Stomach (tissue), 9 donors: ENCODE results near the gene TMEM59L. TPM values are rescaled to one million over a fixed set of nuclear protein-coding genes. Genes with fewer than 3 reads are reported as not detected.
A peak's percentile ranks its signal among the peaks of the same experiment; 100 is the strongest.
"Not testable (repeated sequence)": the region's sequence is repeated elsewhere in the genome, so short reads cannot be mapped to it uniquely, and the experiment has no call there.

Experiments used
- DNase-seq, 2 donors: peaks; one replicate each; pipeline versions ENCODE4 v3.0.0 to v3.0.0-alpha.2; 2013 to 2019
- H3K27ac ChIP-seq, 5 donors: fragments of 200-600 bp in 4 of 5; sonication (generic) in 4 of 5; one replicate each; pipeline ENCODE4 v1.5.1; 2013 to 2019; ENCODE audit warnings: mild to moderate bottlenecking in 1 of 5, moderate library complexity in 1 of 5
- H3K27me3 ChIP-seq, 3 donors: fragments of 200-600 bp; sonication (generic); one replicate each; pipeline ENCODE4 v1.5.1; 2017 to 2019; ENCODE audit warnings: mixed run types in 1 of 3
- H3K36me3 ChIP-seq, 4 donors: fragments of 200-600 bp; sonication (generic); 1 replicate in 3 of 4; 2 replicates in 1 of 4; pipeline ENCODE4 v1.5.1; 2016 to 2019
- H3K4me1 ChIP-seq, 4 donors: fragments of 200-600 bp; sonication (generic); one replicate each; pipeline ENCODE4 v1.5.1; 2016 to 2019
- H3K4me3 ChIP-seq, 4 donors: fragments of 200-600 bp; sonication (generic) in 3 of 4; one replicate each; pipeline ENCODE4 v1.5.1; 2016 to 2019; ENCODE audit warnings: mild to moderate bottlenecking in 1 of 4
- H3K9me3 ChIP-seq, 4 donors: fragments of 200-600 bp; sonication (generic); one replicate each; pipeline ENCODE4 v1.5.1; 2016 to 2019
- EP300 ChIP-seq: sonication (generic); formaldehyde crosslinking; IDR thresholded peaks from one replicate; pipeline ENCODE4 v1.6.1; 2017; ENCODE audit warnings: antibody characterized with exemption
- POLR2A ChIP-seq, 4 donors: fragments of 450-650 bp; IDR thresholded peaks; one replicate each; pipeline ENCODE4 v1.6.1; 2016; ENCODE audit warnings: antibody characterized with exemption in 4 of 4, control low read depth in 2 of 4, mild to moderate bottlenecking in 1 of 4, moderate library complexity in 1 of 4
- POLR2AphosphoS5 ChIP-seq, 3 donors: sonication (generic); formaldehyde crosslinking; IDR thresholded peaks; one replicate each; pipeline ENCODE4 v1.6.1; 2016; ENCODE audit warnings: antibody characterized with exemption in 3 of 3
- WGBS, 5 donors: extraction: QIAGEN DNeasy Blood & Tissue Kit in 3 of 5; methylation state at CpG; one replicate each; pipeline versions ENCODE4 v1.1.5 to v1.1.7; 2013 to 2018; 5-methylcytosine and 5-hydroxymethylcytosine counted together
- intact Hi-C: fragments of 100-400 bp; cut with DNase I; formaldehyde crosslinking; loops from one replicate; pipeline ENCODE4 v1.15.1; 2023; ENCODE audit warnings: low total_unique reads
- polyA plus RNA-seq, 3 donors: library from polyadenylated mRNA; stranded (reverse); fragments of 200-250 nt; gene quantifications; one replicate each; pipeline ENCODE4 v1.2.3, GENCODE V29; 2013
- total RNA-seq, 5 donors: library from RNA; depleted of rRNA; stranded (reverse); fragments of >200 nt; gene quantifications; one replicate each; pipeline versions ENCODE4 v1.1.0 to v1.2.3, GENCODE V29; 2014 to 2016
- TF ChIP-seq, protein P1 (sequence below), 7 experiments: fragments of 450-650 bp in 4 of 7; fragments of 200-600 bp in 3 of 7; sonication (generic) in 3 of 7; IDR thresholded peaks; one replicate each; pipeline ENCODE4 v1.5.1; 2016 to 2019; ENCODE audit warnings: antibody characterized with exemption in 7 of 7, control low read depth in 2 of 7, mild to moderate bottlenecking in 1 of 7
- donor health status: healthy with polysubstance abuse.
- donor health status: Bipolar disorder and iron deficiency.
- donor health status: healthy.

Gene TMEM59L
- total and polyA plus RNA-seq, 8 donors: 0.25 to 4.7 (median 2.8) TPM; not detected in 4

DNA sequence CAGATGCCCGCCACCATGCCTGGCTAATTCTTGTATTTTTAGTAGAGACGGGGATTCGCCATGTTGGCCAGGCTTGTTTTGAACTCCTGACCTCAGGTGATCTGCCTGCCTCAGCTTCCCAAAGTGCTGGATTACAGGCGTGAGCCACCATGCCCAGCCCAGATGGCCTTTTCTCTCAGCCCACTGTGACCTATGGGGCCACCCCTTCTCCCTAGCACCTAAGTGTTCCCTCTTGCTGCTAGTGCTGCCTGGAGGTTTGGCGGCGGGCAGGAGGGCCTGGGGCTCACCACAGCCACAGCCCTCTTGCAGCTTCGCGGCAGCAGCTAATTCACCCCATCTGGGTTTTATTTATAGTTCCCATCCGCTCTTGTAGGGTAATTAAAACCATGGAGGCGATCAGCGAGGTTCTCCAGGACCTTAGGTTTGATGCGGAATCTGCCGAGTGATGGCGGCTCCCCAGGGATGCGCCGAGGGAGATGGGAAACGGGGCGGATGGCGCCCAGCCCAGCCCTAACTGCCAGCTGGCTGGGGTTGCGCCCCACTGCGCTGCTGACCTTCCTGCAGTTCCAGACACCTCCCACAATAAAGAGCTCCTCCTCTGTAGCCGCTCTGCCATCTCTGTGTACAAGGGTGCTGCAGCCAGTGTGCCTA is 20.8 kb upstream of the TMEM59L start:
- Histone ChIP-seq H3K27ac (no peak overlapping the region), H3K27me3 (peaks cover 0 to 22% (median 14%) of the 10 kb centered on the region in 3 donors), H3K36me3 (peaks cover 8 to 20% (median 16%) of the 10 kb centered on the region in 4 donors), H3K4me3 (no peak overlapping the region), H3K9me3 (no peaks in the 10 kb centered on the region), H3K4me1 (peaks cover 27 to 58% (median 49%) of the 10 kb centered on the region in 4 donors)
- intact Hi-C loops: loop anchor here (5.0 kb wide), 1 partner anchor 255 kb away; no protein-coding TSS in a partner anchor
- 93 to 97% (median 96%) methylated on average over 22 of the region's 22 CpGs for WGBS, 5 donors
- TF ChIP-seq POLR2AphosphoS5 (IDR thresholded peaks at IDR 0.05): no peak
- TF ChIP-seq, protein P1, sequence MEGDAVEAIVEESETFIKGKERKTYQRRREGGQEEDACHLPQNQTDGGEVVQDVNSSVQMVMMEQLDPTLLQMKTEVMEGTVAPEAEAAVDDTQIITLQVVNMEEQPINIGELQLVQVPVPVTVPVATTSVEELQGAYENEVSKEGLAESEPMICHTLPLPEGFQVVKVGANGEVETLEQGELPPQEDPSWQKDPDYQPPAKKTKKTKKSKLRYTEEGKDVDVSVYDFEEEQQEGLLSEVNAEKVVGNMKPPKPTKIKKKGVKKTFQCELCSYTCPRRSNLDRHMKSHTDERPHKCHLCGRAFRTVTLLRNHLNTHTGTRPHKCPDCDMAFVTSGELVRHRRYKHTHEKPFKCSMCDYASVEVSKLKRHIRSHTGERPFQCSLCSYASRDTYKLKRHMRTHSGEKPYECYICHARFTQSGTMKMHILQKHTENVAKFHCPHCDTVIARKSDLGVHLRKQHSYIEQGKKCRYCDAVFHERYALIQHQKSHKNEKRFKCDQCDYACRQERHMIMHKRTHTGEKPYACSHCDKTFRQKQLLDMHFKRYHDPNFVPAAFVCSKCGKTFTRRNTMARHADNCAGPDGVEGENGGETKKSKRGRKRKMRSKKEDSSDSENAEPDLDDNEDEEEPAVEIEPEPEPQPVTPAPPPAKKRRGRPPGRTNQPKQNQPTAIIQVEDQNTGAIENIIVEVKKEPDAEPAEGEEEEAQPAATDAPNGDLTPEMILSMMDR (IDR thresholded peaks at IDR 0.05): no peak
- TF ChIP-seq EP300: no peak
- TF ChIP-seq POLR2A (IDR thresholded peaks at IDR 0.05): no peak
- no peak for DNase-seq

DNA sequence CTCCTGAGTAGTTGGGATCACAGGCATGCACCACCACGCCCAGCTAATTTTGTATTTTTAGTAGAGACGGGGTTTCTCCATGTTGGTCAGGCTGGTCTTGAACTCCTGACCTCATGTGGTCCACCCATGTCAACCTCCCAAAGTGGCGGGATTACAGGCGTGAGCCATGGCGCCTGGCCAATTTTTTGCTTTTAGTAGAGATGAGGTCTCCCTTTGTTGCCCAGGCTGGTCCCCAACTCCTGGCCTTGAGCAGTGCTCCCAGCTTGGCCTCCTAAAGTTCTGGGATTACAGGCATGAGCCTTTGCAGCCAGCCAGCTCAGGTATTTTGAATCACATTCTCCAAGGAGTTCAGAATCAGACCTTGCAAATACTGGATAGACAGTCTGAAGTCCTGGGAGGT is 19.9 kb upstream of the TMEM59L start:
- WGBS, 5 donors: 81 to 92% (median 85%) methylated on average over 5 of the region's 5 CpGs
- not testable (repeated sequence) for DNase-seq
- intact Hi-C loops: loop anchor here (5.0 kb wide), 1 partner anchor 255 kb away; no protein-coding TSS in a partner anchor

DNA sequence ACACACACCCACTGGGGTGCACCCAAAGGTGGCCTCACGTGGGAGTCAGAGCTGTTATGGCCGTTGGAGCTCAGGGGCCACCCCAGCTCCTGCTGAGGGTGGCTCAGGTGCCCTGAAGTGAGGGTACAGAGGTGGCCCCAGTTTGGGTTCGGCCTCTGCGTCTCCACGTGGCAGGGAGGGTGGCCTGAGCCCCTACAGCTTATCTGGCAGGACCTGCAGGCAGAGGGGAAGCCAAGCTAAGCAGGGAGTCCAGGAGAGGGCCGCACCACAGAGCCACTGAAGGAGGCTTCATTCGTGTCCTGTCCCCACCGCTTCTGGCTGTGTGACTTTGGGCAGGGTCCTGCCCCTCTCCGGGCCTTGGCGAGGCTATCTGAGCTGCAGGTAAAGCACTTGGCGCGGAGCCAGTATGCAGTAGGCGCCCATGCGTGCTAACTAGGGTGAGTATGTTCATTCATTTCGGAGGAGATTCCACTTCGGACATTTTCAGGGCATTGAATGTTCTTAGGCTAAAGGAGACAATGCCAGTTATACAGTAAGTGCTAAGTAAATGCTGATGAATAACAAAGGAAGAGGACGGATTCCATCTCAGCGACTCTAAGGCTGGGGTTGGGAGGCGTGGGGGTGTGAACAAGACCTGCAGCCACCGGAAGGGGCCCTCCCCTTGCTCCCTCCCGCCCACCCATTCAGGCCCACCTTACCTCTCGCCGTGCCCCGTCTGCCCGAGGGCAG is 19.1 kb upstream of the TMEM59L start:
- Histone ChIP-seq H3K4me1 (peaks cover 27 to 50% (median 43%) of the 10 kb centered on the region in 4 donors), H3K9me3 (no peaks in the 10 kb centered on the region), H3K36me3 (peaks cover 8 to 20% (median 16%) of the 10 kb centered on the region in 4 donors), H3K27me3 (peaks cover 0 to 38% (median 27%) of the 10 kb centered on the region in 3 donors), H3K27ac (peak overlapping the region in 3 of 5 donors; percentile 26 to 72 (median 60)), H3K4me3 (peak overlapping the region; percentile 38 to 48 (median 42))
- DNase-seq: no peak
- TF ChIP-seq, protein P1 (IDR thresholded peaks at IDR 0.05): no peak
- TF ChIP-seq POLR2A (IDR thresholded peaks at IDR 0.05) (no peak), EP300 (no peak), POLR2AphosphoS5 (IDR thresholded peaks at IDR 0.05) (no peak)
- 25 to 35% (median 31%) methylated on average over 16 to 25 of the region's 25 CpGs for WGBS, 5 donors
- intact Hi-C loops: loop anchor here (5.0 kb wide), 1 partner anchor 254 kb away; no protein-coding TSS in a partner anchor

More for the DNA sequence above, 19.9 kb upstream of the TMEM59L start:
- peaks cover 27 to 58% (median 51%) of the 10 kb centered on the region in 4 donors for H3K4me1 ChIP-seq
- not testable (repeated sequence) for H3K9me3 ChIP-seq, H3K27ac ChIP-seq, H3K4me3 ChIP-seq
- H3K27me3 ChIP-seq: peaks cover 0 to 30% (median 19%) of the 10 kb centered on the region in 3 donors
- peaks cover 8 to 20% (median 16%) of the 10 kb centered on the region in 4 donors for H3K36me3 ChIP-seq

DNA sequence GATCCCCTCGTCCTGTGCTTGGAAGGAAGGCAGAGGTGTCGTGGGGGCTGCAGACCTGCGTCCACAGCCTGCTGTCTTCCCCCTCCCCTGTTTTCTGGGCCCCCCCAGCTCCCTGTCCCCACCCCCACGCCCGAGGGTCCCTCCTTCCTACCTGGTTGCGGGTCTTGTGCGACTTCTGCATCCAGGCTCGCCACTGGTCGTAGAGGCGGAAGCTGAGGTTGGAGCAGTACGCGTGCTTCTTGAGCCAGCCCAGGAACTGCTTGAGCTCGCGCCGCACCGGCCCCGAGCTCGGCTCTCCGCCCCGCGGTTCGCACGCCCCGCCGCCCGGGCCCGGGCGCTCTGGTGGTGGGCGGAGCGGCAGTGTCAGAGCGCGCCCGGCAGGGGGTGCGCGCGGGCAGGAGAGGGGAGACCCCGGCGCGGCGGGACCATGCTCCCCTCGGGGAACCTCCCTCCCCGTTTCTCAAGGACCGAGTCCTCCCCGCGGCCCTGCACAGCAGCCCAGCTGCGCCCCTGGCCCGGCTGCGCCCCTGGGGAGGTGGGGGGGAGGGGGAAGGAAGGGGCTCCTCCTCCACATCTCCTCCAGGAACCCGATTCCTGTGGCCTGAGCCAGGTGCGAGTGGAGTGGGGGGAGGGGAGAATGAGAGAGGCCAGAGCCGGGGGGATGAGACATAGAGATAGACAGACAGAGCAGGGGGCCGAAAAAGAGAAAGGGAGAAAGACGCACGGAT is 18.4 kb upstream of the TMEM59L start:
- DNase-seq: peak; percentile 80 to 95
- TF ChIP-seq POLR2AphosphoS5 (IDR thresholded peaks at IDR 0.05): peak in 2 of 3 donors; percentile 31 to 63
- TF ChIP-seq POLR2A (IDR thresholded peaks at IDR 0.05): no peak
- TF ChIP-seq, protein P1 (IDR thresholded peaks at IDR 0.05): peak in 5 of 7 experiments; percentile 45 to 97 (median 83)
- no peaks in the 10 kb centered on the region for H3K9me3 ChIP-seq
- peaks cover 0 to 46% (median 34%) of the 10 kb centered on the region in 3 donors for H3K27me3 ChIP-seq
- peak overlapping the region in 4 of 5 donors; percentile 26 to 72 (median 44) for H3K27ac ChIP-seq
- peaks cover 8 to 20% (median 16%) of the 10 kb centered on the region in 4 donors for H3K36me3 ChIP-seq
- intact Hi-C loops: loop anchor here (5.0 kb wide), 1 partner anchor 253 kb away; no protein-coding TSS in a partner anchor
- H3K4me1 ChIP-seq: peaks cover 25 to 46% (median 38%) of the 10 kb centered on the region in 4 donors
- 1 to 2% (median 1%) methylated on average over 11 to 54 of the region's 54 CpGs for WGBS, 5 donors
- peak overlapping the region; percentile 38 to 48 (median 42) for H3K4me3 ChIP-seq
